Adrenal gland (tissue), 5 donors: Measurements from ENCODE around the gene AHNAK2.

Experiments
- POLR2A ChIP-seq, 2 donors: fragments of 450-650 bp; IDR thresholded peaks; one replicate each; pipeline ENCODE4 v1.6.1; 2017; ENCODE audit warnings: antibody characterized with exemption in 2 of 2, mild to moderate bottlenecking in 2 of 2, moderate library complexity in 1 of 2
- TF ChIP-seq, protein P1 (sequence below), 6 experiments: fragments of 450-650 bp in 4 of 6; fragments of 200-600 bp in 2 of 6; sonication (generic) in 1 of 6; IDR thresholded peaks; 1 replicate in 5 of 6; 2 replicates in 1 of 6; pipeline versions ENCODE4 v1.5.1 to v1.8.0; 2016 to 2021; ENCODE audit warnings: antibody characterized with exemption in 6 of 6, mild to moderate bottlenecking in 2 of 6, moderate library complexity in 1 of 6
- donor health status: DM: no; HTN: no; CAD: no.

DNA sequence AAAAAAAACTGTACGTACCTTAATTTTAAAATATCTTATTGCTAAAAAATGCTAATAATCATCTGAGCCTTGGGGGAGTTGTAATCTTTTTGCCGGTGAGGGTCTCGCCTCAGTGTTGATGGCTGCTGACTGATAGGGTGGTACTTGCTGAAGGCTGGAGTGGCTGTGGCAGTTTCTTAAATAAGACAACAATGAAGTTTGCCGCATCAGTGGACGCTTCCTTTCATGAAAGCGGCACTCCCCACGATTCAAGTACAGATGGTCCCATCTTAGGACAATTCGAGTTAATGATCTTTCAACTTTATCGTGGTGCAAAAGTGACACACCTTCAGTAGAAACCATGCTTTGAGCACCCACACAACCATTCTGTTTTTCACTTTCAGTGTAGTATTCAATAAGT lies 61.1 kb downstream of the AHNAK2 start:
- TF ChIP-seq, protein P1, sequence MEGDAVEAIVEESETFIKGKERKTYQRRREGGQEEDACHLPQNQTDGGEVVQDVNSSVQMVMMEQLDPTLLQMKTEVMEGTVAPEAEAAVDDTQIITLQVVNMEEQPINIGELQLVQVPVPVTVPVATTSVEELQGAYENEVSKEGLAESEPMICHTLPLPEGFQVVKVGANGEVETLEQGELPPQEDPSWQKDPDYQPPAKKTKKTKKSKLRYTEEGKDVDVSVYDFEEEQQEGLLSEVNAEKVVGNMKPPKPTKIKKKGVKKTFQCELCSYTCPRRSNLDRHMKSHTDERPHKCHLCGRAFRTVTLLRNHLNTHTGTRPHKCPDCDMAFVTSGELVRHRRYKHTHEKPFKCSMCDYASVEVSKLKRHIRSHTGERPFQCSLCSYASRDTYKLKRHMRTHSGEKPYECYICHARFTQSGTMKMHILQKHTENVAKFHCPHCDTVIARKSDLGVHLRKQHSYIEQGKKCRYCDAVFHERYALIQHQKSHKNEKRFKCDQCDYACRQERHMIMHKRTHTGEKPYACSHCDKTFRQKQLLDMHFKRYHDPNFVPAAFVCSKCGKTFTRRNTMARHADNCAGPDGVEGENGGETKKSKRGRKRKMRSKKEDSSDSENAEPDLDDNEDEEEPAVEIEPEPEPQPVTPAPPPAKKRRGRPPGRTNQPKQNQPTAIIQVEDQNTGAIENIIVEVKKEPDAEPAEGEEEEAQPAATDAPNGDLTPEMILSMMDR (IDR thresholded peaks at IDR 0.05) = no peak
- TF ChIP-seq POLR2A (IDR thresholded peaks at IDR 0.05) = no peak
